ENCODE data around the gene PJVK. TPM values are rescaled to one million over a fixed set of nuclear protein-coding genes. Genes with fewer than 3 reads are reported as not detected.

PJVK gene
- total RNA-seq, 1 donor from 2014 or later, result 1.8 TPM

GRCh38 chr2:178479275-178479616 lies 28.1 kb downstream of the PJVK start:
- no peak for ATAC-seq
- DNase-seq (ENCODE audit: low spot score), result no peak

DNA sequence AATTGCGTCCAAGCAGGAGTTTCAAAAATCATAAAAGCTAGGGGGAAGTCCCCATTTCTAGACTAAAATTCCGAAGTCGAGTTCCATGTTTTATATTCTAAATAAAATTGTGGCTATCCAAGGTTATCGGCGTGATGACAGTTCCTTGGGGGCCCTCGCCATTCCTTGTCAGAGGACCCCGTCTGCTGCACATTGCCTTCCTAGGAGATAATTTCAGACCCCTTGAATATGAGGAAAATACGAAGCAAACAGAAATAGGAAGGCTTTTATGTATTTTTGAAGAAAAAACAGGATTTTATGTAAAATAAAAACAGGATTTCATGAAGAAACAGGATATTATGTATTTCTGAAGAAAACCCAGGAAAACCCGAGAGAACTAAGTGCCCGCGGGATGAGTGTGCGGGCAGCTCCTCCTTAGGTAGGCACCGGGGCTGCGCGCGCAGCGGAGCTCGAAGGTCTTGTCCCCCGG lies 28.6 kb downstream of the PJVK start:
- DNase-seq (ENCODE audit: low spot score), result no peak
- ATAC-seq, result no peak

- peak; percentile 86 for ATAC-seq
- peak; percentile 99 for DNase-seq (ENCODE audit: low spot score)
Observed at GRCh38 chr2:178480227-178481181, 29.3 kb downstream of the PJVK start, which contains the start of gene PLEKHA3. PLEKHA3 (plus strand) TSS chr2:178480457; CDS start chr2:178480870, 413 bp downstream.

DNA sequence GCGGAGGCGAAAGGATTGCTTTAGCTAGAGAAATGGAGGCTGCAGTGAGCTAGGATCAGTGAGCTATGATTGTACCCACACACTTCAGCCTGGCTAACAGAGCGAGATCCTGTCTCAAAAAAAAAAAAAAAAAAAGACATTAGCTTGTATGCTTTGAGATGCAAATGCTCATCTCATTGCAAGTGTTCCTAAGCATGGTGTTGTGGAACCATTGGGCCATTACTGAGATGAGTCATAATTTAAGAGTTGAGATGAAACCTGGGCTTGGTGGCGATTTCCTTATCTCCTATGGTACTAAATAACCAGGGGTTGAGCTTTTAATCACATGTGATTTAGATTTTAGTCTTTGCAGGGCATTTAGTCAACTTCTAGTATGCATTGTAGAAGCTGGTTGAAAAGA lies 31.3 kb downstream of the PJVK start:
- no peak for DNase-seq (ENCODE audit: low spot score)
- ATAC-seq, result no peak

- DNase-seq (ENCODE audit: low spot score) (peak; percentile 59), ATAC-seq (no peak)
Observed at GRCh38 chr2:178484245-178485041, 33.3 kb downstream of the PJVK start.

GRCh38 chr2:178485356-178485755 lies 34.2 kb downstream of the PJVK start:
- no peak for DNase-seq (ENCODE audit: low spot score)
- ATAC-seq, result no peak

- ATAC-seq, result no peak
- DNase-seq (ENCODE audit: low spot score), result no peak
Observed at GRCh38 chr2:178491612-178492011, 40.4 kb downstream of the PJVK start.

DNA sequence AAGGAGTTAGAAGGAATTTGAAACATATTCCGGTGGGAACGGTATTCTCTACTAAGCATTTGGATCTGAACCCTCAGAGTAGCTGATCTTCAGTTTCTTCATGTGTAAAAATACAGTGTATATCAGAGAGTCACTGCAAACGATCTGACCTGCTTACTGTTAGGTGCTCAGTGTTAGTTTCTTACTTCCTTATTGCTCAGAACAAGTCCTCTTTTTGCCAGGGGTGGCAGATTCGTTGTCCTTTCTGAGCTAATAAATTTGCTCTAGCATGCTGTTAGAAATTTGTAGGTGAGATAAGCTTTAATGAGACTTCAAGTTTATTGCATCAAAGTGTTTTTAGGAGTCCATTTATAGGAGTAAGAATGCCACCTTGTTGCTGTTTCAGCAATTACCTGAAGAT lies 44.9 kb downstream of the PJVK start:
- DNase-seq (ENCODE audit: low spot score) (no peak), ATAC-seq (no peak)

DNA sequence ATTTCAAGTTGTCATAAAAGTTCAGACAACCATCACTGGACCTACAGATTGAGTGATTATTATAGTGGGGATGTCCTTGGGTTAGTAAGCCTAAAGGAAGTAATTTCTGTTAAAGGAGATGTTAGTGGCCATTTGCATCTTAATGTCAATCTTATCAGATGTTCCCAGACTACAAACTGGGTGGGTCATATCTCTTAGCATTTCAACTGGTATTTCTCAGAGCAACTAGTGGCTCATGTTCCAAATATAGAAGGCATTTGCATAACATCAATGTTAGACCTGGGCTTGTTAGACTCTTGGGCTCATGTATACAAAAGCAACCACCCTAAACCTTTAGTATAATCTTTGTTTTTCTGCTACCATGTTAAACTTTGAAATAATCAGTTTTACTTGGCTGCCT lies 47.0 kb downstream of the PJVK start:
- no peak for DNase-seq (ENCODE audit: low spot score)
- ATAC-seq, result no peak

GRCh38 chr2:178499640-178500039 lies 48.5 kb downstream of the PJVK start:
- DNase-seq (ENCODE audit: low spot score), result no peak

DNA sequence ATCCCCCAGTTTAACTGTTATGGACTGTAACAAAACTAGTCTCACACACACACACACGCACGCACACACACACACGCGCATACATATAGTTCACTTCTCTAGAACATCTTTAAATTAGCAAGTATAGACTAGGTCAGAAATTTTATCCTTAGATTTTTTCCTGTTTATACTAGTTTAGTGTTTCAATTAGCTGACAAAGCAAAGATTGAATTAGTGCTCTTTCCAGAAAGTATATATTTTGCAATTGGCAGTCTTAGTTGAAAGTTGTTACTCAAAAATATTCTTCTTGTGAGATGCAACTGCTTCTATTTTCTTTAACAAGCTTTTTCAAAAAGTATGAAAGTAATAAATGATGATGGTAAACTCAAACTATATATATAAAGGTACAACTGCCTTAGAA lies 51.6 kb downstream of the PJVK start:
- DNase-seq (ENCODE audit: low spot score) (no peak), ATAC-seq (no peak)

More at GRCh38 chr2:178499640-178500039, 48.5 kb downstream of the PJVK start:
- no peak for ATAC-seq

DNA sequence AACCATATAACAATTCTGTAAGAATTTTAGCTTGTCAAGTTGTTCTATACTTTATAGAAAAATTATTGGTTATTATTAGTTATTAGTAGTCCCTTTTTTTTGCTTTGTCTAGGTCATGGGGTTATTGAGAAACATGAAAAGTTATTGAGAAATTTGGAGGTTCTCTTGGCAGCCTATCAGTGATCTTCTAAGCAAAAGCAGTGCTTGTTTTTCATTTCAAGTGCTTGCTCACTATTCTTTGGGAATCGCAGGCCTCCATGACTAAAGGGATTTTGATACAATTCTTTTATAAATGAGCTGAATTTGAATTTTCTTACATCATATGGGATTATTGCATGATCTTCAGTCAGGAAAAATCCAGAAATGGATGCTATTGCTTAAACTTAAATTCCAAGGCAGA lies 54.9 kb downstream of the PJVK start:
- ATAC-seq, result peak; percentile 43
- DNase-seq (ENCODE audit: low spot score), result no peak

DNA sequence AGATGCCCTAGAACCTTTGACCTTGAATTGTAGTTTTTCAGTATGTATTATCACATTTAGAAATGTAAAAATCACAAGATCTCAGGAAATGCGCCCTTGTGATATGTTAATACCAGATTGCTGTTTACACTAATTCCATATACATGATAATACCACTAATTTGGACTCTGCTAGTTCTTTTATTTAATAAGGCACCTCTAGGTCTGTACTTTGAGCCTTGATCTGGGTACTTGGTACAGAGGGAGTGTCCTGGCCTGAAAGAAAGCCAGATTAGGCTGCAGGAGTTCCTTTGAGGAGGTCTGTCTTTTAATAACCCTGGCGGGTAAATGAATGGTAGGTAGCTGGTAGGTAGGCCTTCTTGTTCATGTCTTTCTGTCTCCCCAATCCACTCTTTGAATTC lies 55.3 kb downstream of the PJVK start:
- DNase-seq (ENCODE audit: low spot score) (no peak), ATAC-seq (peak; percentile 81)

- no peak for ATAC-seq
Observed at GRCh38 chr2:178506949-178507348, 55.8 kb downstream of the PJVK start.

GRCh38 chr2:178508646-178509045 lies 57.5 kb downstream of the PJVK start:
- no peak for DNase-seq (ENCODE audit: low spot score)
- no peak for ATAC-seq

More at GRCh38 chr2:178506949-178507348, 55.8 kb downstream of the PJVK start:
- DNase-seq (ENCODE audit: low spot score), result no peak

- ATAC-seq (no peak), DNase-seq (ENCODE audit: low spot score) (no peak)
Observed at GRCh38 chr2:178510384-178510783, 59.2 kb downstream of the PJVK start.

Other genes with a start within 250 kb of the PJVK start
- 16.4 TPM for gene PRKRA, start 203 bp upstream of the PJVK start, total RNA-seq
- gene FKBP7, start 27.2 kb downstream of the PJVK start, total RNA-seq, result 3.4 TPM
- 13.3 TPM for gene PLEKHA3, start 29.1 kb downstream of the PJVK start, total RNA-seq

All from left lobe of liver (tissue), 2 donors.